ENCODE data around the gene STRIP2.

Gene STRIP2

GRCh38 chr7:129512192-129512591, 78.0 kb downstream of the STRIP2 start:
- no peak overlapping the region for H3K4me3 ChIP-seq (ENCODE audit: low read depth, low read length)
- no peaks in the 10 kb centered on the region for H3K36me3 ChIP-seq (replicated peaks)
- TF ChIP-seq CTCF (IDR thresholded peaks at IDR 0.05; ENCODE audit: low read depth, low read length, missing control alignments), result no peak
- H3K27me3 ChIP-seq (replicated peaks), result no peaks in the 10 kb centered on the region
- no peak overlapping the region for H3K27ac ChIP-seq
- no peak for DNase-seq
- in situ Hi-C loops (cut with HindIII; ENCODE audit: low pct_ligation_motif_present, low sequenced_read_pairs), result no loop called here

- TF ChIP-seq CTCF (IDR thresholded peaks at IDR 0.05; ENCODE audit: low read depth, low read length, missing control alignments), result no peak
- H3K4me3 ChIP-seq (ENCODE audit: low read depth, low read length), result no peak overlapping the region
- H3K27me3 ChIP-seq (replicated peaks), result no peaks in the 10 kb centered on the region
- DNase-seq, result no peak
- H3K36me3 ChIP-seq (replicated peaks), result no peaks in the 10 kb centered on the region
- H3K27ac ChIP-seq, result no peak overlapping the region
- in situ Hi-C loops (cut with HindIII; ENCODE audit: low pct_ligation_motif_present, low sequenced_read_pairs), result no loop called here
Measured at GRCh38 chr7:129513546-129513945, 79.3 kb downstream of the STRIP2 start.

GRCh38 chr7:129514683-129515082, 80.5 kb downstream of the STRIP2 start:
- DNase-seq, result no peak
- H3K36me3 ChIP-seq (replicated peaks), result no peaks in the 10 kb centered on the region
- no peak for TF ChIP-seq CTCF (IDR thresholded peaks at IDR 0.05; ENCODE audit: low read depth, low read length, missing control alignments)
- in situ Hi-C loops (cut with HindIII; ENCODE audit: low pct_ligation_motif_present, low sequenced_read_pairs), result no loop called here
- no peak overlapping the region for H3K4me3 ChIP-seq (ENCODE audit: low read depth, low read length)
- H3K27ac ChIP-seq, result no peak overlapping the region
- H3K27me3 ChIP-seq (replicated peaks), result no peaks in the 10 kb centered on the region

GRCh38 chr7:129515381-129515780, 81.1 kb downstream of the STRIP2 start:
- DNase-seq, result no peak
- no peaks in the 10 kb centered on the region for H3K27me3 ChIP-seq (replicated peaks)
- in situ Hi-C loops (cut with HindIII; ENCODE audit: low pct_ligation_motif_present, low sequenced_read_pairs), result no loop called here
- no peak overlapping the region for H3K27ac ChIP-seq
- H3K4me3 ChIP-seq (ENCODE audit: low read depth, low read length), result no peak overlapping the region
- no peak for TF ChIP-seq CTCF (IDR thresholded peaks at IDR 0.05; ENCODE audit: low read depth, low read length, missing control alignments)
- H3K36me3 ChIP-seq (replicated peaks), result no peaks in the 10 kb centered on the region

GRCh38 chr7:129517931-129518330, 83.7 kb downstream of the STRIP2 start:
- no peak overlapping the region for H3K4me3 ChIP-seq (ENCODE audit: low read depth, low read length)
- TF ChIP-seq CTCF (IDR thresholded peaks at IDR 0.05; ENCODE audit: low read depth, low read length, missing control alignments), result no peak
- in situ Hi-C loops (cut with HindIII; ENCODE audit: low pct_ligation_motif_present, low sequenced_read_pairs), result no loop called here
- H3K27ac ChIP-seq, result no peak overlapping the region
- peaks cover 5% of the 10 kb centered on the region for H3K27me3 ChIP-seq (replicated peaks)
- DNase-seq, result no peak
- no peaks in the 10 kb centered on the region for H3K36me3 ChIP-seq (replicated peaks)

GRCh38 chr7:129519464-129519863, 85.2 kb downstream of the STRIP2 start:
- Histone ChIP-seq H3K27me3 (replicated peaks) (peaks cover 5% of the 10 kb centered on the region), H3K27ac (no peak overlapping the region), H3K4me3 (ENCODE audit: low read depth, low read length) (no peak overlapping the region), H3K36me3 (replicated peaks) (no peaks in the 10 kb centered on the region)
- in situ Hi-C loops (cut with HindIII; ENCODE audit: low pct_ligation_motif_present, low sequenced_read_pairs), result no loop called here
- no peak for TF ChIP-seq CTCF (IDR thresholded peaks at IDR 0.05; ENCODE audit: low read depth, low read length, missing control alignments)
- DNase-seq, result no peak

Measured in brain microvascular endothelial cell (primary cell).